ENCODE measurements around the gene DCTD. TPM values are rescaled to one million over a fixed set of nuclear protein-coding genes. Genes with fewer than 3 reads are reported as not detected.

Gene DCTD
- total RNA-seq, 2 donors from 2014 or later, result 27.0 to 39.7 TPM

DNA sequence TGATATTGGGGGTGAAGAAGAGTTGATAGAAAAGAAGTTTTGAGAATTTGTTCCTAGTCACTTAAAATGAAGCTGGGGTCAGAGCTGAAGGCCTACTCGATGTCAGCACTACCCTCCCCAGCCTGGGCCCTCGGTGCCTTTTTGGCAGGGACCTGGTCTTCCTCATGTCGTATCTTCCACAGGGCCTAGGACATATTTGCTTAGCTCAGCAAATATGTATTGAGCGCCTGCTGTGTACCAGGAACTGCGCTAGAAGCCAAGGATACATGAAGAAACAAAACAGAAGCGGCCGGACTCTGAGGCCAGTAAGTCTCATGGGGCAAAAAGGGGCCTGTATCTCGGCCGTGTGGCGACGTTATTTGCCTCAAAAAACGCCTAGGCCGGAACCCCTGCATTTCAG is 44.3 kb downstream of the DCTD start:
- no peak for ATAC-seq
- Histone ChIP-seq H3K36me3 (replicated peaks in 1 of 2; ENCODE audit: insufficient read depth in 1 of 2, low read depth in 2 of 2) (no peaks in the 10 kb centered on the region), H3K9me3 (no peaks in the 10 kb centered on the region), H3K27me3 (no peaks in the 10 kb centered on the region), H3K4me3 (no peak overlapping the region), H3K27ac (no peak overlapping the region), H3K4me1 (no peaks in the 10 kb centered on the region)
- intact Hi-C loops (cut with DNase I), result no loop called here
- no peak for TF ChIP-seq POLR2A (IDR thresholded peaks at IDR 0.05)
- TF ChIP-seq, protein P1, sequence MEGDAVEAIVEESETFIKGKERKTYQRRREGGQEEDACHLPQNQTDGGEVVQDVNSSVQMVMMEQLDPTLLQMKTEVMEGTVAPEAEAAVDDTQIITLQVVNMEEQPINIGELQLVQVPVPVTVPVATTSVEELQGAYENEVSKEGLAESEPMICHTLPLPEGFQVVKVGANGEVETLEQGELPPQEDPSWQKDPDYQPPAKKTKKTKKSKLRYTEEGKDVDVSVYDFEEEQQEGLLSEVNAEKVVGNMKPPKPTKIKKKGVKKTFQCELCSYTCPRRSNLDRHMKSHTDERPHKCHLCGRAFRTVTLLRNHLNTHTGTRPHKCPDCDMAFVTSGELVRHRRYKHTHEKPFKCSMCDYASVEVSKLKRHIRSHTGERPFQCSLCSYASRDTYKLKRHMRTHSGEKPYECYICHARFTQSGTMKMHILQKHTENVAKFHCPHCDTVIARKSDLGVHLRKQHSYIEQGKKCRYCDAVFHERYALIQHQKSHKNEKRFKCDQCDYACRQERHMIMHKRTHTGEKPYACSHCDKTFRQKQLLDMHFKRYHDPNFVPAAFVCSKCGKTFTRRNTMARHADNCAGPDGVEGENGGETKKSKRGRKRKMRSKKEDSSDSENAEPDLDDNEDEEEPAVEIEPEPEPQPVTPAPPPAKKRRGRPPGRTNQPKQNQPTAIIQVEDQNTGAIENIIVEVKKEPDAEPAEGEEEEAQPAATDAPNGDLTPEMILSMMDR (IDR thresholded peaks at IDR 0.05), result no peak
- 89 to 93% methylated on average over 13 of the region's 13 CpGs for WGBS, 2 donors
- DNase-seq, result no peak

DNA sequence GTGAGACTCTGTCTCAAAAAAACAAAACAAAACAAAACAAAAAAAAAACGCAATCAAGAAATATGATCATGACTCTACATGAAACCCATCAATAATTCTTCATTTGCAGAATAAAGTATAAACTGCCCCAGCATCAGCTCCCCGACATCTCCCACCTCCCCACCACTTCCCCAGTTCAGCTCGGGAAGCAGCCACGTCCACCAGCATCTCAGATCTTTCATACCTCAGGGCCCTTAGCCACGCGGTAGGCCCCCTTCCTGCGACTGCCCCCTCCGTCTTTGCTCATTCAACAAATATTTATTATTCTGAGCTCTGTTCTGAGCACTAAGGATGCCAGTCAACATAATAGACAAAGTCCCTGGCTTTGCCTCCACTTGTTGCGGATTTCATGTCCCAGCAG is 45.6 kb downstream of the DCTD start:
- no peaks in the 10 kb centered on the region for H3K9me3 ChIP-seq
- intact Hi-C loops (cut with DNase I), result no loop called here

DNA sequence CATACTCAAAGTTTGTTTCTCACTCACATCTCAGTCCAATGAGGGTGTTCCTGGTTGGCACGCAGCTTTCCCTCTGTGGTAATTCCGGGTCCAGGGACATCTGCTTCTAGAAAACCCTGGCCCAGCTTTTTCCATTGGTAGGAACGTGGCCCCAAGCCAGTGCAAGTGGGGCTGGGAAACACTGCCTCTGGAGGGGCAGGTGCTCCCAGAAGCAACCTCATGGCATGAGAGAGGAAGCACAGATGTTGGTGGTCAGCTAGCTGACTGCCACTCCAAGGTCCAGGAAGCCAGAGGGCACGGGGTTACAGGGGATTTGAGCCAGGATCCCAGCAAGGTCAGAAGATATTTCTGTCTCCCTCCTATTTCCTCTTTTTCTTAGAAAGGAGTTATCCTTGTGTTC is 47.5 kb downstream of the DCTD start:
- no peaks in the 10 kb centered on the region for H3K36me3 ChIP-seq (replicated peaks in 1 of 2; ENCODE audit: insufficient read depth in 1 of 2, low read depth in 2 of 2)
- H3K9me3 ChIP-seq, result no peaks in the 10 kb centered on the region
- no peak for DNase-seq
- intact Hi-C loops (cut with DNase I), result no loop called here
- no peak for ATAC-seq
- no peak overlapping the region for H3K27ac ChIP-seq
- no peaks in the 10 kb centered on the region for H3K4me1 ChIP-seq
- TF ChIP-seq POLR2A (IDR thresholded peaks at IDR 0.05), result no peak
- TF ChIP-seq, protein P1 (IDR thresholded peaks at IDR 0.05), result no peak
- no peaks in the 10 kb centered on the region for H3K27me3 ChIP-seq
- no peak overlapping the region for H3K4me3 ChIP-seq
- WGBS, 2 donors, result 60 to 81% methylated on average over 4 of the region's 4 CpGs

More for the DNA sequence above, 45.6 kb downstream of the DCTD start:
- Histone ChIP-seq H3K27me3 (no peaks in the 10 kb centered on the region), H3K27ac (no peak overlapping the region), H3K4me1 (no peaks in the 10 kb centered on the region), H3K36me3 (replicated peaks in 1 of 2; ENCODE audit: insufficient read depth in 1 of 2, low read depth in 2 of 2) (no peaks in the 10 kb centered on the region), H3K4me3 (no peak overlapping the region)
- DNase-seq, result no peak
- ATAC-seq, result no peak
- WGBS, 2 donors, result 74 to 79% methylated on average over 9 of the region's 9 CpGs
- TF ChIP-seq, protein P1 (IDR thresholded peaks at IDR 0.05), result no peak
- TF ChIP-seq POLR2A (IDR thresholded peaks at IDR 0.05), result no peak

DNA sequence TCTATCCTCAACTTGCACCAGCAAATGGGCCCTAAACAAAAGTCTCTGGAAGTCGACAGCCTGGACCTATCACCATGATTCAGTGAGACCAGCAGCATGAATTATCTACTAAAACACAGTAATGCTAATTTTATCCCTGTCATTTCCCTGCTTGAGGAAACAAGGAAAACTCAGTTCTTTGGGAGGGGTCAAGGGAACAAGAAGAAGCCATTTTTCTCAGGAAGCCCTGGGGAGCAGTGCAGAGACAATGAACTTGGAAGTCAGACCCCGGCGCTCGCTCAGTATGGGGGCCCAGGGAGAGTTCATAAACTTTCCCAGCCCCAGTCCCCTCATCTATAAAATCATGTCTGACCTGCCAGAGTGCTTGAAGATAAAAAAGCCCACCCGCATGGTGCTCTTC is 50.4 kb downstream of the DCTD start:
- WGBS, 2 donors, result 88 to 93% methylated on average over 5 of the region's 5 CpGs
- TF ChIP-seq, protein P1 (IDR thresholded peaks at IDR 0.05), result no peak
- TF ChIP-seq POLR2A (IDR thresholded peaks at IDR 0.05), result no peak
- no peaks in the 10 kb centered on the region for H3K9me3 ChIP-seq
- H3K4me3 ChIP-seq, result no peak overlapping the region
- H3K36me3 ChIP-seq (replicated peaks in 1 of 2; ENCODE audit: insufficient read depth in 1 of 2, low read depth in 2 of 2), result no peaks in the 10 kb centered on the region
- no peaks in the 10 kb centered on the region for H3K27me3 ChIP-seq
- ATAC-seq (no peak), DNase-seq (no peak)
- peaks cover 22% of the 10 kb centered on the region for H3K4me1 ChIP-seq
- no peak overlapping the region for H3K27ac ChIP-seq
- intact Hi-C loops (cut with DNase I), result no loop called here

DNA sequence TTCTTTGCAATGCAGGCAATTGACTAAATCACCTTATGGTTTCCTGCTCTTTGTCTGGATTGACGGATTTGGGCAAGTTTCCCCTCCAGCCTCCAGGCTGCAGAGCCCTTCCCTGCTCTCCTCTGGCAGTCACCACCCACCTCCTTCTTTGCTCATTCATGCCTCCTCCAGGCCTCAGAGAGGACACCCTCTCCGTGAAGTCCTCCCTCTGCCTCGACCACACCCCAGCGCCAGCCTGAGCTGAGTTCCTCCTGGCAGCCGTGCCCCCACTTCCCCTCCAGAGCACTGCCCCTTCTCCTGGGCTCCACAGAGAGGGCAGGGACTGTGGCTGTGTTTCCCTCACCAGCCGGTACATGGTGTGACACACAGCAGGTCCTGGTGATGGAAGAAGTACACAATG is 53.7 kb downstream of the DCTD start:
- ATAC-seq, result no peak
- Histone ChIP-seq H3K27ac (peak overlapping the region; percentile 70 to 89 (median 79)), H3K9me3 (no peaks in the 10 kb centered on the region), H3K27me3 (no peaks in the 10 kb centered on the region), H3K36me3 (replicated peaks in 1 of 2; ENCODE audit: insufficient read depth in 1 of 2, low read depth in 2 of 2) (no peaks in the 10 kb centered on the region), H3K4me1 (peaks cover 24% of the 10 kb centered on the region), H3K4me3 (no peak overlapping the region)
- DNase-seq, result no peak
- intact Hi-C loops (cut with DNase I), result no loop called here
- TF ChIP-seq POLR2A (IDR thresholded peaks at IDR 0.05), result no peak
- TF ChIP-seq, protein P1 (IDR thresholded peaks at IDR 0.05), result no peak
- WGBS, 2 donors, result 24 to 72% methylated on average over 5 to 6 of the region's 6 CpGs

Data from body of pancreas (tissue), 4 donors.